Retinal pigment epithelial cell (primary cell): ENCODE measurements around the gene DMRT1.
A peak's percentile ranks its signal among the peaks of the same experiment; 100 is the strongest.

ENCODE experiments used
- DNase-seq: peaks from one replicate; pipeline ENCODE4 v3.0.0-alpha.2; 2010; ENCODE audit warnings: low read depth
- H3K4me3 ChIP-seq: 2 replicates; pipeline ENCODE4 v1.5.1; 2011; ENCODE audit warnings: mild to moderate bottlenecking, low read length, control low read depth, moderate library complexity
- CTCF ChIP-seq: conservative IDR thresholded peaks from 2 replicates; pipeline ENCODE4 v1.5.1; 2011; ENCODE audit warnings: low read depth, low read length, control low read depth, inconsistent platforms

DMRT1 gene

GRCh38 chr9:804026-804425 lies 37.5 kb upstream of the DMRT1 start:
- no peak overlapping the region for H3K4me3 ChIP-seq
- TF ChIP-seq CTCF = no peak
- DNase-seq = no peak

GRCh38 chr9:805151-805550 lies 36.3 kb upstream of the DMRT1 start:
- H3K4me3 ChIP-seq = no peak overlapping the region
- no peak for TF ChIP-seq CTCF
- DNase-seq = no peak

GRCh38 chr9:806285-807156 lies 35.0 kb upstream of the DMRT1 start:
- TF ChIP-seq CTCF = peak; percentile 79
- no peak for DNase-seq
- H3K4me3 ChIP-seq = no peak overlapping the region

GRCh38 chr9:811106-811531 lies 30.4 kb upstream of the DMRT1 start:
- no peak overlapping the region for H3K4me3 ChIP-seq
- no peak for DNase-seq
- TF ChIP-seq CTCF = no peak

DNA sequence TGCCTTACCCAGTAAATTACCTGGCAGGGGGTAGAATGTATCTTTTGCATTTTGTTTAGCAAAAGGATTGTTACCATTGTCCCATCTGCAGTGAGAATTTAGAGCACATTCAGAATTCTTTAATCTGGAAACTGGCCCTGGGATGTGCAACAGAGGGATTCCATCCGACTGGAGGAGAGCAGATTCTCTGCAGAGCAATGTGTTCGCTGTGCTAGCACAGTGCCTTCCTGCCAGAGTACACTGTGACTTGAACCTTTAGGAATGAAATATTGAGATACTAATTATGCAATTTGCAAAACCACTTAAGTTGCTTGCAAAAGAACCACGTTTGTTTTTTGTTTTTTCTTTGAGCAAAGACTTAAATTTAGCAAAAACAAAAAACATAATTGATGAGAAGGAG lies 22.5 kb upstream of the DMRT1 start:
- no peak for DNase-seq
- H3K4me3 ChIP-seq = no peak overlapping the region
- TF ChIP-seq CTCF = no peak

- no peak for TF ChIP-seq CTCF
- no peak for DNase-seq
- no peak overlapping the region for H3K4me3 ChIP-seq
Observed at GRCh38 chr9:826500-827280, 14.8 kb upstream of the DMRT1 start.
